ENCODE data around the gene TWSG1.
"Not testable (repeated sequence)": the region's sequence is repeated elsewhere in the genome, so short reads cannot be mapped to it uniquely, and the experiment has no call there.

Gene TWSG1

DNA sequence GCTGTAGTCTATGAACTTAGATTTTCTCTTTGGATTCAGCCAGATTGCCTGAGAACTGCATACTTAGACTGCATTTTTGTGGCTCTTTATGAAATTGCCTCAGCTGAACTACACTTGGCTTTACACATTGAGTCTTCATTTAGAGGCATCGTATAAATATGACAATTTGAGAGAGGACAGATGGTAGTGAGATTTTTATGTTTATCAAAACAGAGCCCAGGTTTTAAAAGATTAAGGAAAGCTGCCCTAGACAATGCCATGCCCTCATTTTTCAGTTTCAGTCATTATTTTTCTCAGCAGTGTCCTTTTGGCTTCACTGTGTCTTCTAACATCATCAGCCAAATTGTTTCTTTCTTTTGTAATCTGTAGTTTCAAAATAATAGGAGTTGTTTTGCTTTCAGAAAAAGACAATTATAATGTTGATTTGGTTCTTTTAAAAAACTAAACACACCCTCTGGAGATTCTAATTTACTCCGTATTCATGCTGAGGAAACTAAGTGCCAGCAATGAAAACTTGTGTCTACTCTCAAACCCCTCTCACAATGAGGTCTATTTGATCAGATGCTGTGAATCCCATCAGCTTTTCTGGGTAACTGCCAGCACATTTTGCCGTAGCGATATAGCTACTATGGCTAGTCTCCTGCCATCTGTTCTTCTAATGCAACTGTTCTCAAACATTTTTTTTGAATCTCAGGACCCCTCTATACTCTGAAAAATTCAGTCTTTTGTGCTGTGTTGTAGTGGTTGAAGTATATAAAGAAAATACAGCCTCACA, 46.2 kb downstream of the TWSG1 start:
- H3K9me3 ChIP-seq (ENCODE audit: control insufficient read depth, low read length), result no peaks in the 10 kb centered on the region
- peaks cover 3% of the 10 kb centered on the region for H3K4me1 ChIP-seq (ENCODE audit: control insufficient read depth, insufficient read depth, low read length)
- H3K4me3 ChIP-seq (ENCODE audit: insufficient read depth, low read depth, low read length), result no peak overlapping the region
- 39 to 45% methylated on average over 4 of the region's 4 CpGs for WGBS, 2 experiments
- H3K27me3 ChIP-seq (ENCODE audit: control insufficient read depth, insufficient read depth, low read length, poor library complexity, severe bottlenecking), result no peaks in the 10 kb centered on the region
- no peak overlapping the region for H3K27ac ChIP-seq (ENCODE audit: insufficient read depth, low read depth, low read length, poor library complexity, severe bottlenecking)
- H3K36me3 ChIP-seq (ENCODE audit: control insufficient read depth, insufficient read depth, low read length), result no peaks in the 10 kb centered on the region

DNA sequence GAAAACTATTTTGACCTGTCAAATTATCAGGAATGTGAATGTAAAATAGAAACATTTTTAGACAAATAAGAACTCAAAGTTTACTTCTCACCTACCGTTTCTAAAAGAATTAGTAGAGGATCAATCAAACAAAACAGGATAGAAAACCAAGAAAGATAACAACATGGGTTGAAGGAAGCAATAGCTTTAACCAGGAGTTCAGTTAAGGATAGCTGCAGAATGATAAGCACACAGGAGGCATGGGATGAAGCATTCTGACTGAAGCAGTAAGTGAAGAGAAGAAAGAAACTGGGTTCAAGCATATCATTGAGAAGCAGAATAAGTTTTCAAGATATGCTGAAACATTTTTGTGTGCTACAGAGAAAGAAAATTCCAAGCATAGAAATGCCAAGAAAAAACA, 52.3 kb downstream of the TWSG1 start:
- Histone ChIP-seq H3K9me3 (ENCODE audit: control insufficient read depth, low read length) (no peaks in the 10 kb centered on the region), H3K4me3 (ENCODE audit: insufficient read depth, low read depth, low read length) (no peak overlapping the region), H3K27ac (ENCODE audit: insufficient read depth, low read depth, low read length, poor library complexity, severe bottlenecking) (no peak overlapping the region), H3K27me3 (ENCODE audit: control insufficient read depth, insufficient read depth, low read length, poor library complexity, severe bottlenecking) (no peaks in the 10 kb centered on the region), H3K36me3 (ENCODE audit: control insufficient read depth, insufficient read depth, low read length) (peaks cover 6% of the 10 kb centered on the region), H3K4me1 (ENCODE audit: control insufficient read depth, insufficient read depth, low read length) (no peaks in the 10 kb centered on the region)
- 100% methylated on average over 1 of the region's 1 CpG; no CpG with 5 or more reads in 1 of the 2 experiments for WGBS, 2 experiments

DNA sequence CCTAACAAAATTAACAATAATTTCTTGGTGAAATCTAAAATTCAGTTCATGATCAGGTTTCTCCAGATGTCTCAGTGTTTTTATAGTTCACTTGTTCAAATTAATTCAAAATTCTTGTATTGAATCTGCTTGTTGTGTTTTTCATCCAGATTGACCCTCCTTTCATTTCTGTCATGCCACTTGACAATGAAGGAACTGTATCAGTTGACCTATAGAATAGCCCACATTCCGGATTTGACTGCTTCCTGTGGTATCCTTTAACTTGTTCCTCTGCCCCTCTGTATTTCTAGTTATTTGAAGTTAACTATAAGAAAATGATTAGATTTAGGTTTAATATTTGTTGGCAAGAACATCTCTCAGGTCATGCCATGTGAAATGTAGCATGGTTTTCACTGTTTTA, 53.3 kb downstream of the TWSG1 start:
- 100% methylated on average over 1 of the region's 1 CpG for WGBS, 2 experiments
- Histone ChIP-seq H3K36me3 (ENCODE audit: control insufficient read depth, insufficient read depth, low read length) (peaks cover 7% of the 10 kb centered on the region), H3K4me1 (ENCODE audit: control insufficient read depth, insufficient read depth, low read length) (no peaks in the 10 kb centered on the region), H3K4me3 (ENCODE audit: insufficient read depth, low read depth, low read length) (no peak overlapping the region), H3K9me3 (ENCODE audit: control insufficient read depth, low read length) (no peaks in the 10 kb centered on the region), H3K27me3 (ENCODE audit: control insufficient read depth, insufficient read depth, low read length, poor library complexity, severe bottlenecking) (no peaks in the 10 kb centered on the region), H3K27ac (ENCODE audit: insufficient read depth, low read depth, low read length, poor library complexity, severe bottlenecking) (no peak overlapping the region)

DNA sequence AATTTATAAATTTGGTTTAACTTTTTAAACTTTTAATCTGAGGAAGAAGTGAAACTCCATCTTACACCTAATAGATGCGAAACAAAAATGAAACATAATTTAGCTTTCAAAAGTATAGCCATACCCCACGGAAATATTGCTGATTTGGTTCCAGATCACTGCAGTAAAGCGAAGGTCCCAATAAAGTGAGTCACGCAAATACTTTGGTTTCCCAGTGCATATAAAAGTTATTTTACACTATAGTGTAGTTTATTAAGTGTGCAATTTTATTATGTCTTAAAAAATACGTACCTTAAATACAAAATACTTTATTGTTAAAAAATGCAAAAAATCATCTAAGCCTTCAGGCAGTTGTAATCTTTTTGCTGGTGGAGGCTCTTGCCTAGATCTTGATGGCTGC, 55.1 kb downstream of the TWSG1 start:
- Histone ChIP-seq H3K4me1 (ENCODE audit: control insufficient read depth, insufficient read depth, low read length) (no peaks in the 10 kb centered on the region), H3K27me3 (ENCODE audit: control insufficient read depth, insufficient read depth, low read length, poor library complexity, severe bottlenecking) (no peaks in the 10 kb centered on the region), H3K36me3 (ENCODE audit: control insufficient read depth, insufficient read depth, low read length) (peaks cover 7% of the 10 kb centered on the region), H3K4me3 (ENCODE audit: insufficient read depth, low read depth, low read length) (no peak overlapping the region), H3K27ac (ENCODE audit: insufficient read depth, low read depth, low read length, poor library complexity, severe bottlenecking) (no peak overlapping the region), H3K9me3 (ENCODE audit: control insufficient read depth, low read length) (no peaks in the 10 kb centered on the region)
- 99 to 100% methylated on average over 4 of the region's 5 CpGs for WGBS, 2 experiments

GRCh38 chr18:9392726-9393125, 58.2 kb downstream of the TWSG1 start:
- no peaks in the 10 kb centered on the region for H3K27me3 ChIP-seq (ENCODE audit: control insufficient read depth, insufficient read depth, low read length, poor library complexity, severe bottlenecking)
- no peak overlapping the region for H3K4me3 ChIP-seq (ENCODE audit: insufficient read depth, low read depth, low read length)
- H3K27ac ChIP-seq (ENCODE audit: insufficient read depth, low read depth, low read length, poor library complexity, severe bottlenecking), result no peak overlapping the region
- no peaks in the 10 kb centered on the region for H3K9me3 ChIP-seq (ENCODE audit: control insufficient read depth, low read length)
- WGBS, 2 experiments, result 99 to 100% methylated on average over 2 of the region's 3 CpGs
- H3K36me3 ChIP-seq (ENCODE audit: control insufficient read depth, insufficient read depth, low read length), result peaks cover 7% of the 10 kb centered on the region
- no peaks in the 10 kb centered on the region for H3K4me1 ChIP-seq (ENCODE audit: control insufficient read depth, insufficient read depth, low read length)

DNA sequence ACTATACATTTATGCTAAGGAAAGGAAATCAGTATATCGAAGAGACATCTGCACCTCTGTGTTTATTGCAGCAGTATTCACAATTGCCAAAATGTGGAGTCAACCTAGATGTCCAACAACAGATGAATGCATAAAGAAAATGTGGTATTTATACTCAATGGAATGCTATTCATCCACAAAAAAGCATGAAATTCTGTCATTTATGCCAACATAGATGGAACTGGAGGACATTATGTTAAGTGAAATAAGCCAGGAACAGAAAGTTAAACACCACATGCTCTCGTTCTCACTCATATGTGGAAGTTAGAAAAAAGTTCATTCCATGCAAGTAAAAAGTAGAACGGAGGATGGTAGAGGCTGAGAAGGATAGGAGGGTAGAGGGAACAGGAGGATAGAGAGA, 59.5 kb downstream of the TWSG1 start:
- Histone ChIP-seq H3K9me3 (ENCODE audit: control insufficient read depth, low read length) (no peaks in the 10 kb centered on the region), H3K36me3 (ENCODE audit: control insufficient read depth, insufficient read depth, low read length) (peaks cover 7% of the 10 kb centered on the region), H3K27me3 (ENCODE audit: control insufficient read depth, insufficient read depth, low read length, poor library complexity, severe bottlenecking) (no peaks in the 10 kb centered on the region), H3K4me3 (ENCODE audit: insufficient read depth, low read depth, low read length) (no peak overlapping the region), H3K4me1 (ENCODE audit: control insufficient read depth, insufficient read depth, low read length) (no peaks in the 10 kb centered on the region), H3K27ac (ENCODE audit: insufficient read depth, low read depth, low read length, poor library complexity, severe bottlenecking) (no peak overlapping the region)
- 96 to 99% methylated on average over 3 of the region's 3 CpGs for WGBS, 2 experiments

DNA sequence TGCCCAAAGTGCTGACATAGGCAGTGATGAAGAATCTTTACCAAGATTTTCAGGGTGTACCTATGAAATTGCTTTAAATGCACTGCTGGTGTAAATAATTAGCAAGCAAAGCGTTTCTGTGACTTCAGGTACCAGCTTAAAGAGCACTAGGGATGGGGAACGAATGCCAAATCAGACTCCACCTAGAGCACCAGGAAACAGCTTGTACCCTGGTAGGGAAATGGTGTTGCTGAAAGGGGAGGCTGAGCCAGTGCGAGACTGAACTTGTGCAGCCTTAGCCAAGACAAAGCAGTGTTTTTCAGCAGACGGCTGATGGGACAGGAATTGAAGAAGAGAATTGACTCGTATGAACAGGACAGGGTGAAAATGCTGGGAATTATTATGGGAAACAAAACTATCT, 65.6 kb downstream of the TWSG1 start:
- no peak overlapping the region for H3K4me3 ChIP-seq (ENCODE audit: insufficient read depth, low read depth, low read length)
- no peaks in the 10 kb centered on the region for H3K4me1 ChIP-seq (ENCODE audit: control insufficient read depth, insufficient read depth, low read length)
- no peaks in the 10 kb centered on the region for H3K9me3 ChIP-seq (ENCODE audit: control insufficient read depth, low read length)
- no peak overlapping the region for H3K27ac ChIP-seq (ENCODE audit: insufficient read depth, low read depth, low read length, poor library complexity, severe bottlenecking)
- WGBS, 2 experiments, result 93 to 95% methylated on average over 5 of the region's 5 CpGs
- H3K36me3 ChIP-seq (ENCODE audit: control insufficient read depth, insufficient read depth, low read length), result no peaks in the 10 kb centered on the region
- H3K27me3 ChIP-seq (ENCODE audit: control insufficient read depth, insufficient read depth, low read length, poor library complexity, severe bottlenecking), result no peaks in the 10 kb centered on the region

DNA sequence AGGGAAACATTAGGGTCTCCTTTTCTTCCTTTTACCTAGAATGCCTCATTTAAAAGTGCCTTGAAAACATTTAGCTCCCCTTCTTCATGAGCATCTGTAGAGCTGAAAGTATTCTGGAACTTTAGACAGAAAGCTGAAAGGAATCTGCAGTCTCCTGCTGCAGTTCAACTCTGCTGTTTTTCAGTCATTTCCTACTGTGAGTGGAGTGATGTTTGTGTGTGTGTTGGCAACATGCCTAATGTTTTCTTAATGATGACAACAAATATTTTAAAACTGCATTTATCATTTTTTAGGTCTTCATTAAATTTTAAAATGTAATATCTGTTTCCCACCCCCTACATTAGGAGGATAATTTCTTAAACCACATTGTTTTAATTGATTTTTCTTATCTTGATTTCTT, 66.6 kb downstream of the TWSG1 start:
- Histone ChIP-seq H3K36me3 (ENCODE audit: control insufficient read depth, insufficient read depth, low read length) (no peaks in the 10 kb centered on the region), H3K4me1 (ENCODE audit: control insufficient read depth, insufficient read depth, low read length) (no peaks in the 10 kb centered on the region), H3K27ac (ENCODE audit: insufficient read depth, low read depth, low read length, poor library complexity, severe bottlenecking) (no peak overlapping the region), H3K9me3 (ENCODE audit: control insufficient read depth, low read length) (no peaks in the 10 kb centered on the region), H3K4me3 (ENCODE audit: insufficient read depth, low read depth, low read length) (no peak overlapping the region), H3K27me3 (ENCODE audit: control insufficient read depth, insufficient read depth, low read length, poor library complexity, severe bottlenecking) (no peaks in the 10 kb centered on the region)

GRCh38 chr18:9402358-9403007, 67.9 kb downstream of the TWSG1 start:
- not testable (repeated sequence) for H3K4me1 ChIP-seq (ENCODE audit: control insufficient read depth, insufficient read depth, low read length); H3K27me3 ChIP-seq (ENCODE audit: control insufficient read depth, insufficient read depth, low read length, poor library complexity, severe bottlenecking); H3K27ac ChIP-seq (ENCODE audit: insufficient read depth, low read depth, low read length, poor library complexity, severe bottlenecking); H3K36me3 ChIP-seq (ENCODE audit: control insufficient read depth, insufficient read depth, low read length); H3K9me3 ChIP-seq (ENCODE audit: control insufficient read depth, low read length); H3K4me3 ChIP-seq (ENCODE audit: insufficient read depth, low read depth, low read length)
- 94 to 96% methylated on average over 10 of the region's 10 CpGs for WGBS, 2 experiments

- Histone ChIP-seq H3K27ac (ENCODE audit: insufficient read depth, low read depth, low read length, poor library complexity, severe bottlenecking) (no peak overlapping the region), H3K4me3 (ENCODE audit: insufficient read depth, low read depth, low read length) (no peak overlapping the region), H3K9me3 (ENCODE audit: control insufficient read depth, low read length) (no peaks in the 10 kb centered on the region), H3K27me3 (ENCODE audit: control insufficient read depth, insufficient read depth, low read length, poor library complexity, severe bottlenecking) (no peaks in the 10 kb centered on the region), H3K4me1 (ENCODE audit: control insufficient read depth, insufficient read depth, low read length) (no peaks in the 10 kb centered on the region), H3K36me3 (ENCODE audit: control insufficient read depth, insufficient read depth, low read length) (no peaks in the 10 kb centered on the region)
- 93 to 94% methylated on average over 23 to 24 of the region's 24 CpGs for WGBS, 2 experiments
Measured at GRCh38 chr18:9403795-9404564, 69.4 kb downstream of the TWSG1 start.

All from ectodermal cell (in vitro differentiated cells).